Omental fat pad (tissue), 4 donors: ENCODE results near the gene IGF2R. TPM values are rescaled to one million over a fixed set of nuclear protein-coding genes. Genes with fewer than 3 reads are reported as not detected.
"Not testable (repeated sequence)": the region's sequence is repeated elsewhere in the genome, so short reads cannot be mapped to it uniquely, and the experiment has no call there.

ENCODE experiments used
- ATAC-seq: fragments of 150-250 bp; one replicate; pipeline ENCODE4 v1.9.1; 2016; ENCODE audit warnings: mild to moderate bottlenecking, moderate library complexity; ENCODE audit not compliant: low FRiP score
- DNase-seq: peaks from one replicate; pipeline ENCODE4 v3.0.0-alpha.2; 2019; ENCODE audit warnings: low spot score
- total RNA-seq, 4 donors: library from RNA; depleted of rRNA; stranded (reverse); fragments of >200 nt; gene quantifications; one replicate each; pipeline ENCODE4 v1.1.0, GENCODE V29; 2016
- TF ChIP-seq, protein P1 (sequence below), 3 donors: fragments of 450-650 bp; IDR thresholded peaks; one replicate each; pipeline ENCODE4 v1.5.1; 2016 to 2017; ENCODE audit warnings: antibody characterized with exemption in 3 of 3, mild to moderate bottlenecking in 3 of 3, moderate library complexity in 2 of 3

Gene IGF2R, protein sequence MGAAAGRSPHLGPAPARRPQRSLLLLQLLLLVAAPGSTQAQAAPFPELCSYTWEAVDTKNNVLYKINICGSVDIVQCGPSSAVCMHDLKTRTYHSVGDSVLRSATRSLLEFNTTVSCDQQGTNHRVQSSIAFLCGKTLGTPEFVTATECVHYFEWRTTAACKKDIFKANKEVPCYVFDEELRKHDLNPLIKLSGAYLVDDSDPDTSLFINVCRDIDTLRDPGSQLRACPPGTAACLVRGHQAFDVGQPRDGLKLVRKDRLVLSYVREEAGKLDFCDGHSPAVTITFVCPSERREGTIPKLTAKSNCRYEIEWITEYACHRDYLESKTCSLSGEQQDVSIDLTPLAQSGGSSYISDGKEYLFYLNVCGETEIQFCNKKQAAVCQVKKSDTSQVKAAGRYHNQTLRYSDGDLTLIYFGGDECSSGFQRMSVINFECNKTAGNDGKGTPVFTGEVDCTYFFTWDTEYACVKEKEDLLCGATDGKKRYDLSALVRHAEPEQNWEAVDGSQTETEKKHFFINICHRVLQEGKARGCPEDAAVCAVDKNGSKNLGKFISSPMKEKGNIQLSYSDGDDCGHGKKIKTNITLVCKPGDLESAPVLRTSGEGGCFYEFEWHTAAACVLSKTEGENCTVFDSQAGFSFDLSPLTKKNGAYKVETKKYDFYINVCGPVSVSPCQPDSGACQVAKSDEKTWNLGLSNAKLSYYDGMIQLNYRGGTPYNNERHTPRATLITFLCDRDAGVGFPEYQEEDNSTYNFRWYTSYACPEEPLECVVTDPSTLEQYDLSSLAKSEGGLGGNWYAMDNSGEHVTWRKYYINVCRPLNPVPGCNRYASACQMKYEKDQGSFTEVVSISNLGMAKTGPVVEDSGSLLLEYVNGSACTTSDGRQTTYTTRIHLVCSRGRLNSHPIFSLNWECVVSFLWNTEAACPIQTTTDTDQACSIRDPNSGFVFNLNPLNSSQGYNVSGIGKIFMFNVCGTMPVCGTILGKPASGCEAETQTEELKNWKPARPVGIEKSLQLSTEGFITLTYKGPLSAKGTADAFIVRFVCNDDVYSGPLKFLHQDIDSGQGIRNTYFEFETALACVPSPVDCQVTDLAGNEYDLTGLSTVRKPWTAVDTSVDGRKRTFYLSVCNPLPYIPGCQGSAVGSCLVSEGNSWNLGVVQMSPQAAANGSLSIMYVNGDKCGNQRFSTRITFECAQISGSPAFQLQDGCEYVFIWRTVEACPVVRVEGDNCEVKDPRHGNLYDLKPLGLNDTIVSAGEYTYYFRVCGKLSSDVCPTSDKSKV (N-terminal part only)
- 100 to 1,000 TPM in 3 of 4 donors, 10 to 100 TPM in 1; 69.9 to 131 (median 110) TPM for total RNA-seq

DNA sequence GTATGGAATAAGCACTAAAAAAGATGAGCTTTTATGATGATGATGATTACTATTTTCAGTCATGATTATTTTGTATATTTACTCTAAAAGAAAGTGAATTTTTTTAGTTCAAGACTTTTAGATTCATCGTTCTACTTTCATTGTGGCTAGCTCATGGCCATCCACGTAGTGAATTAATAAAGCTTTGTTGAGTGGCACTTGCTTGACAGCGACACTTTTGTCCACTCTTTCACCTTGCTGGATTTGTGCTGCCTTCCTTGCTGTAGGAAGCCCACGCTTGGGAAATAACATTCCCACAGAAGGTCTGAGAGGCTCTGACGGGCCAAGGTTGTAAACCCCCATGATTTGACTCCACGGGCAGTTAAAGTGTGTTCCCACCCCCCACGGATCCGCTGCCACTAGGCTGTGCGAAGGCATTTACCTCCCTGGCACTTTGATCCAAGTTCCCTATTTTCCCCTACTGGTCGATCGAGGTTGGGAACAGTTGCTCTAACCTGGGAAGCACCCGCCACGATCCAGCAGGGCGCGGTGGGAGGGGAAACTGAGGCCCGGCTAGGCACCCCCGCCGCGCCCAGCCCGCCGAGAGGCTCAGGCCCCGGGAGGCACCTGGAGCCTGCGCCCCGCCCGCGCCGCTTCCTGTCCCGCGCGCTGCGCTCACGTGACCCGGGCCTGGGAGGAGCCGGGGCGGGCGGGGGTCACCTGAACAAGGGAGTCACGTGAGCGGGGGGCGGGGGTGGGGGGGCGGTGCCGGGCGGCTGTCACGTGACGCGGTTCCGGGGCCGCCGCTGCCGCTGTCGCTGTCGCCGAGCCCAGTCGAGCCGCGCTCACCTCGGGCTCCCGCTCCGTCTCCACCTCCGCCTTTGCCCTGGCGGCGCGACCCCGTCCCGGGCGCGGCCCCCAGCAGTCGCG, at the start of gene IGF2R:
Gene IGF2R, plus strand, starts transcription at position 788 of the 909 bp plus-strand sequence. CDS start 165 bp downstream, outside the sequence.
- DNase-seq (peak; percentile 89), ATAC-seq (peak; percentile 82)
- TF ChIP-seq, protein P1, sequence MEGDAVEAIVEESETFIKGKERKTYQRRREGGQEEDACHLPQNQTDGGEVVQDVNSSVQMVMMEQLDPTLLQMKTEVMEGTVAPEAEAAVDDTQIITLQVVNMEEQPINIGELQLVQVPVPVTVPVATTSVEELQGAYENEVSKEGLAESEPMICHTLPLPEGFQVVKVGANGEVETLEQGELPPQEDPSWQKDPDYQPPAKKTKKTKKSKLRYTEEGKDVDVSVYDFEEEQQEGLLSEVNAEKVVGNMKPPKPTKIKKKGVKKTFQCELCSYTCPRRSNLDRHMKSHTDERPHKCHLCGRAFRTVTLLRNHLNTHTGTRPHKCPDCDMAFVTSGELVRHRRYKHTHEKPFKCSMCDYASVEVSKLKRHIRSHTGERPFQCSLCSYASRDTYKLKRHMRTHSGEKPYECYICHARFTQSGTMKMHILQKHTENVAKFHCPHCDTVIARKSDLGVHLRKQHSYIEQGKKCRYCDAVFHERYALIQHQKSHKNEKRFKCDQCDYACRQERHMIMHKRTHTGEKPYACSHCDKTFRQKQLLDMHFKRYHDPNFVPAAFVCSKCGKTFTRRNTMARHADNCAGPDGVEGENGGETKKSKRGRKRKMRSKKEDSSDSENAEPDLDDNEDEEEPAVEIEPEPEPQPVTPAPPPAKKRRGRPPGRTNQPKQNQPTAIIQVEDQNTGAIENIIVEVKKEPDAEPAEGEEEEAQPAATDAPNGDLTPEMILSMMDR (IDR thresholded peaks at IDR 0.05), result no peak

DNA sequence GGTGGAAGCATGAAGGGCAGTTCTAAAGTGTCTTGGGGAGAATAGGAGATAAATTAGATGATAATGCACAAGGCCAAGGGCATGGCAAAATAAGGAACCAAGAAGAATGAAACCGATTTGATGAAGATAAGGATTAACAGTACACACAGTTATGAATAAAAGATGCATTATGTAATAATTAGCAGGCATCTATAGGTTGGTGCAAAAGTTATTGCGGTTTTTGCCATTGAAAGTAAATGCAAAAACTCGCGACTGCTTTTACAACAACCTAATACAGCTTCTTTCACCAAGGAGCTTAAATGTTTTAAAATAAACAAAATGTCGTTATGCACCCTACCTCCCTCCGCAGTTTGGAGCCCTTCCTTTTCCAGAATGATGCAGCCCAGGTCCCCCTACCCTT, 49.1 kb upstream of the IGF2R start:
- ATAC-seq (no peak), DNase-seq (no peak)
- TF ChIP-seq, protein P1 (IDR thresholded peaks at IDR 0.05), result no peak

DNA sequence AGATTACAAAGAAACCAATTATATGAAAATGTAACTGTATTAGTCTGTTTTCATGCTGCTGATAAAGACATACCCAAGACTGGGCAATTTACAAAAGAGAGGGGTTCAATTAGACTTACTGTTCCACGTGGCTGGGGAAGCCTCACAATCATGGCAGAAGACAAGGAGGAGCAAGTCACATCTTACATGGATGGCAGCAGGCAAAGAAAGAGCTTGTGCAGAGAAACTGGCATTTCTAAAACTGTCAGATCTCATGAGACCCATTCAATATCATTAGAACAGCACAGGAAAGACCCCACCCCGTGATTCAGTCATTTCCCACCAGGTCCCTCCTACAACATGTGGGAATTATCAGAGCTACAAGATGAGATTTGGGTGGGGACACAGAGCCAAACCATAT, 44.7 kb upstream of the IGF2R start:
- DNase-seq, ATAC-seq: not testable (repeated sequence)

DNA sequence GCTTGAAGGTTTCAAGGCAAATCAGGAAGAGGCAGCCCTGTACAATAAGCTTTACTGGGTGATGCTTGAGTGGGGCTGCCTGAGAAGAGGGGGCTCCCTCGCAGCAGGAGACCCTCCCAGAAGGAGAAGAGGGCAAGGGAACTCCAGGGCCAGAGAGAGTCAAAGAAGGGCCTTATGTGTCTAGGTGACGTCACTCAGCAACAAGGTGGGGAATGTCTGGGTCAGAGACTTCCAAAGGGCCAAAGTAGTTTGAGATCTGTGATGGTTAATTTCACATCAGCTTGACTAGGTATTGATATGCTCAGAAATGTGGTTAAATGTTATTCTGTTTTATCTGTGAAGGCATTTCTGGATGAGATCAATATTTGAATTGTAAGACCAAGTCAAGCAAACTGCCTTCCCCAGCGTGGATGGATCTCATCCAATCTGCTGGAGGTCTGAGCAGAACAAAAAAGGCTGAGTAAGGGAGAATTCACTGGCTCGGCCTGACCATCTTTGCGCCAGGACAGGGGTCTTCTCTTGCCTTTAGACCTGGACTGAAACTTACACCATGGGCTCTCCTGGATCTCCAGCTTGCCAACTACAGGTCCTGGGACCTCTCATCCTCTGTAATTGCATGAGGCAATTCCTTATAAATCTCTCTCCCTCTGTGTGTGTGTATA, 42.2 kb upstream of the IGF2R start:
- ATAC-seq (no peak), DNase-seq (no peak)
- TF ChIP-seq, protein P1 (IDR thresholded peaks at IDR 0.05), result no peak

DNA sequence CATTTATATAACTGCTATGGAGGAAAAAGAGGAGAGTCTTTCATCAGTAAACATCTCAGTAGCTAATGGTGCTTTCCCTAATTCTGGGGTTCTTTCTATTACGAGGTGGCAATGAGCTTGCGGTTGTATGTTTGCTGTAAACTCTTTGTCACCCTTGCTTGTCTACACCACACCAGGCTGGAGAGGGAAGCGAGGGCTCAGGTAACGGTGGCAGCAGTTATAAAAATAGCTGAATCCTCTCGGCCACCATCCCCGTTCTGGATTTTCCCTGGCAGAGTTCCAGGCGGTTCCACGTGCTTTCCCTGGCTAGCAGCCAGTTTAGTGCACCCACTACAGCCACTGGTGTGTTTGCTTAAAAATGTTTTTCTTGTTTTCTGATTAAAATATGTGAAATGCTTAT, 39.1 kb upstream of the IGF2R start:
- TF ChIP-seq, protein P1 (IDR thresholded peaks at IDR 0.05), result no peak
- ATAC-seq (no peak), DNase-seq (no peak)

DNA sequence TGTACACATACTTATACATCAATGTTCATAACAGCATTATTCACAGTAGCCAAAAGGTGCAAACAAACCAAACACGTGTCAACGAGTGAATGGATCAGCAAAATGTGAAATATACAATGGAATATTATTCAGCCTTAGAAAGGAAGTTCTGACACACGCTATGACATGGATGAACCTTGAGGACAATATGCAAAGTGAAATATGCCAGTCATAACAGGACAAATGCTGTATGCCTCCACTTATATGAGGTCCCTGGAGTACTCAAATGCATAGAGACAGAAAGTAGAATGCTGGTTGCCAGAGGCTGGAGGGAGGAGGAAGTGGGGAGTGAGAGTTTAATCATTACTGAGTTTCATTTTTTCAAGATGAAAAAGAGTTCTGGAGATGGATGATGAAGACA, 37.8 kb upstream of the IGF2R start:
- DNase-seq (no peak), ATAC-seq (no peak)
- TF ChIP-seq, protein P1 (IDR thresholded peaks at IDR 0.05), result no peak
